NCI-H446 treated with DMSO at 0.1 percent for 48 hours (cell line): Measurements from ENCODE around the gene HECW1.
"Not testable (repeated sequence)": the region's sequence is repeated elsewhere in the genome, so short reads cannot be mapped to it uniquely, and the experiment has no call there.

Experiments
- DNase-seq: peaks from one replicate; lab custom pipeline; 2025; lab: John Stamatoyannopoulos, UW

The HECW1 gene

DNA sequence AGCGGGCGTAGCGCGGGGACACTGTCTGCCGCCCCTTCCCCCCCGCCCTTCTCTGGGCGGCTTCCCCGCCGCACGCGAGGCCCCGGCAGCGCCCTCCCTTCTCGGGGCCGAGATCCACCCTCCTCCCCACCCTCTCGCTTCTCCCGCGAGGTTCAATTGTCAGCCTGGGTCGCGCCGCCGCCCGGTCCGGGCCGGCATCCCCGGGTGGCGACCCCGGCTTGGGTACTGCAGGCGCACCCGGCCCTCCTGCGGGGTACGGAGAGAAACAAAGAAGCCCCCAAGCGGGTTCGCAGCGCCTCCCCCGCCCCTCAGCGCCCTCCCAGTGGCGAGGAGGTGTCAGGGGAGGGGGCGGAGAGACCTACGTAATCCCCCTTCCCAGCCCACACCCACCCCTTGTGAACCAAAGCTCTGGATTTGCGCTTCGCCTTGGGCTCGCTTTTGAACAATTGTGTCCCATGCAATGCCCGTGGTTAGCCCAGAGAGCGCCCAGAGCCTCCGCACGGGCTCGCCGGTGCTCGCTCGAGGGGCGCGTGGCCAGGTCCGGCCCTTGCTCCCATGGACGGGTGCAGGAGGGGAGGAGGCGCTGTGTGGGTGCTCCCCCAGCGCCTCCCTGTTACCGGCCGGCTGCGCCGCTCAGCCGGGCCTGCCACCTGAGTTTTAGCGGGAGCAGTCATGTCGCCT lies 634 bp downstream of the HECW1 start:
- no peak for DNase-seq

DNA sequence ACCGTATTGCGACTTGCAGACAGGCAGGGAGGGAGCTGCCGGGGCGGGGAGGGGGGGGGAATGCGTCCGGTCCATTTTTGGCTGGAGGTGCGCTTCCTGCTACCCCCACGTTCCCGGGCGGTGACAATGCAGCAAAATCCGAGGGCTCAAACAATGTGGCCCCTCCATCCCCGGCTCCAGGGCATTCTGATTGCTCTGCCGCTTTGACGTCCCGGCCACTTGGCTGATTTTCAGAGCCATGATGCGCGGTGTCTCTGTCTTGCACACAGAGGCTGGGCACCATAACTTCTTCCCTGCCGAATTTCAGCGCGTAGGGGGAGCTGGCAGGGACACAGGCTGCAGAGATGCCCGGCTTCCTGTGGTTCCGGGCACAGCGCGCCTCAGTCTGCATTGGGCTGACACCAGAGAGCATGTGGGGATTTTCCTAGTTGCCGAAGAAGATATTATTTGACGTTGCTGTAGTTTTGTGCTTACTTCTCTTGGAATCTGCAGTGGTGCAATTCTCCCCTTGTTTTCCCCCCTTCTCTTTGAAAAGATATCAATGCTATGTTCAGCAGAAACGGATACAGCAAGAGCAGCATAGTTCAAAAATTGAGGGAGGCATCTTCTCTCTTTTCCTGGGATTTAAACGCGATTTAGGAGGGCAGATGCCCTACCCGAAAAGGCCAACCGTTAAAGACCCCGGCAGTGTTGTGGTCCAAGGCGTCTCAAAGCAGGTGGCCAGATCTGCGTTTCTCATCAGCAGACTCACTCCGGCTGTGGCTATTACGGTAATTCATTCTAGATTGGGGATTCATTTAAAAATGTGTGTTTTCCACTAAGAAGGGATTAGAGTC lies 1.4 kb downstream of the HECW1 start:
- no peak for DNase-seq

GRCh38 chr7:43114458-43114780 lies 2.0 kb downstream of the HECW1 start:
- DNase-seq = no peak

GRCh38 chr7:43116451-43116850 lies 4.0 kb downstream of the HECW1 start:
- no peak for DNase-seq

GRCh38 chr7:43117095-43117494 lies 4.6 kb downstream of the HECW1 start:
- no peak for DNase-seq

DNA sequence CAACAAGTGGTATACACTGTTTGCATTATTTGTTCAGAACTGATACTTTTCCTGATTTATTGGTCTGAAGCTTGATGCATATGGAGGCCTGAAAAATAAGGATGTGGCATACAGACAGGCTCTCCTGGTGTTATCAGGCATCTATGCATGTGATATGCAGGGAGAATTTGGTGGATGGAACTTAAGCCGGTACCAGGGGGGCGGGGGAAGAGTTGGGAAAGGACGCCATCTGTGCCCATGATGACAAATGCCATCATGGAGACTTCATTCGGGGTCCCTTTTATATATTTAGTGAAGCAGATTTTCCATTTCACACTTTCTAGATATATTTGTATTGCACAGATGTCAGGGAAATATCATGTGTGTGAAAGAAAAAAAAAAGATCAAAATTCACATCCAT lies 5.4 kb downstream of the HECW1 start:
- DNase-seq = no peak

DNA sequence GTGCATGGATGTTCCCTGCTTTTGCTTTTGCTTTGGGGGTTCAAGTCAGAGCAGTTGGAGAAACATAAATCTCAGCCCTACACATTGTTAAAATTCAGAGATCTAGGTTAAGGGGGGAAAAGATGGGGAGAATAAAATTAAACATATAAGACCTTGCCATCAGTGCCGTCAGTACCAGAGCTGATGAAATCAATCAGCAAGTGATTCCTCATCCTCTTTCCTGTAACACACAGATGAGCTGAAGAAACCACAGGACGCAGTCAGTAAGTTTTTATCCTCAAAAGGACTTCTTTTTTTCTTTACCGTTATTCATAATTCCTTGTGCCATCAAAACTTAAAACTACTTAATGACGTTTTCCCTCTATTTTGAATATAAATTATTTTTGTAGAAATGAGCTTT lies 5.9 kb downstream of the HECW1 start:
- DNase-seq = no peak

GRCh38 chr7:43119371-43120075 lies 7.1 kb downstream of the HECW1 start:
- DNase-seq = no peak

DNA sequence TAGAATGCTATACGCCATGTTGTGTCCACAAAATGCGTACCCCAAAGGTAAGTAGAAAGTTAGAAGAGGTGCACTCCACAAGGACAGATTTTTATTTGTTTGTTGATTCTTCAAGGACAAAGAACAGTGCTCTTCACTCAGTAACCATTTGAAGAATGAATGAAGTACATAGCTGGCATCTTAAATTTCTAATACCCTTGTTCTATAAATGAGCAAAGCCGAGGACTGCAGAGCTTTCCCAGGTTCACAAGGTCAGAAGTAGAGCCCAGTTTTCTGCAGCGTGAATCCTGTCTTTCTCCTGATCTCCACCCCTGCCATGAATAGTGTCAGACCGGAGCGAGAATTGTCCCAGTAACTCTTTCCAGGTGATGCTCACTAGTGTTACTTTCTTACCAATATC lies 9.5 kb downstream of the HECW1 start:
- DNase-seq = no peak

GRCh38 chr7:43123457-43123856 lies 11.0 kb downstream of the HECW1 start:
- DNase-seq = no peak

DNA sequence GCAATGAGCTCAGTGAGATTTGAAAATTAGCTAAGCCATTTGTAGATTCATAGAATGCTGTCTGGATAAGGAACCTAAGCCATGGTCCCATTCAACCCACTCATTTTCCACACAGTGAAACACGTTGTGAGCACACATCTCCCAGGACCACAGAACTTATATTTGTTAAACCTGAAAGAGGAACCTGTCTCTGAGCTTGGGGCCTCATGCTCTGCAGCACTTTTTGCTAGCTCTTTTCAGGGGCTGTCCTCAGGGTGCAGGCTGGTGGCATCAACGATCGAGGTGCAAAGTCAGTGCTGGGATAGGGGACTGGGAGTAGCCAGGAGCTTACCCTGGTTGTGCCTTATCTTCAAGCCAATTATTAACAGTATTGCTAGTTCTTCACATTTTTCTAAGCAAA lies 11.9 kb downstream of the HECW1 start:
- no peak for DNase-seq

- DNase-seq = no peak
These were observed 17.9 kb downstream of the HECW1 start for GRCh38 chr7:43130347-43130746.

DNA sequence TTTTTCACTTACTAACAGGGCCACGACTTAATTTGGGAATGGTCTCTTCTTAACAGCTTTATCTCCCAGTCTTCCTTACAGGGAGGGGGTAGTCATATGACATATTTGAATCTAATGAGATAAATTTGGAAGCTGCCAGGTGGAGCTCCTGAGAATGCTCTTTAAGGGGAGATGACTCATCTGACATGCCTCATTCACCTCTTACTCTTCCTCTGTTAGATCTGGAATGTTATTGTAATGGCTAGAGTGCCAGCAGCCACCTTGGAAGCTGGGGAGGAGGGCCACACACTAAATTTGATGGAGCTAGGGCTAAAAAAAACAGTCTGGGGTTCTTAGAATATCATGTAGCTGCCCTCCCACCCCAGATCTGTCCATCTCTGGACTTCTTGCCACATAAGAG lies 22.7 kb downstream of the HECW1 start:
- DNase-seq = no peak

DNA sequence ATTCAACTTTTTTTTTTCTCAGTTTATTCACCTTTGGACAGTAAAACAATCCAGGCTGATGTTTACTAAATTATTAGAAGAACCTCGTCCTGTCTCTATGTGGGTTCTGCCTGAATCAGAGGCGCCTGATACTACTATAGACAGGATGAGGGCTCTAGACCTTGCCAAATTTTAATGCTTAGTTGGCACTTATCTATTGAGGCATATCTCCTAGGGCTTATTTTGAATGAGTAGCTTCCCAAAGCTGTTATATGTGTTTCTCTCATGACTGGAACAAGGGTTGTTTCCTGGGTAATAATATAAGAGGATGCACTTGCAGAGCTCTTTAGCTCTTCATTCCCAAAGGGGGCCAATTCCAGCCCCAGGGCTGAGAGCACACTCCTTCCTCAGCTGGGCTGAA lies 23.6 kb downstream of the HECW1 start:
- DNase-seq = no peak

GRCh38 chr7:43137121-43137744 lies 24.8 kb downstream of the HECW1 start:
- not testable (repeated sequence) for DNase-seq

GRCh38 chr7:43137811-43138210 lies 25.4 kb downstream of the HECW1 start:
- no peak for DNase-seq

DNA sequence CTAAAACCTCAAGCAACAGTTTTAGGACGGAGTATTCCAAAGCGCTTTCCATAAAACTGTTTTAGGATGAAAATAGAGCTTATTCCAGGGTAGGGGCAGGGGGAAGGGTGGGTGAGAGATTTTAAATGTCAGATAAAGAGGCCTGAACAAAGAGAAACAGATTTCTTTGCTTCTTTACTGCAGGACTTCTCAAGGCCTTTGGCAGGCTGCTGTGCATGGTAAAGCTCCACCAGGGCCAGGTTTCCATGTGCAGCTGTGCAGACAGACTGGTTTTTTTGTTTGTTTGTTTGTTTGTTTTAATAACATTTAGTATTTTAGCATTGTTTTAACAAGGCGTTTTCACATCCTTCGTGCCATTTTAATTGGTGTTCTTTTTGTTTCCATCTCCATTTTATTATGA lies 26.3 kb downstream of the HECW1 start:
- DNase-seq = no peak

DNA sequence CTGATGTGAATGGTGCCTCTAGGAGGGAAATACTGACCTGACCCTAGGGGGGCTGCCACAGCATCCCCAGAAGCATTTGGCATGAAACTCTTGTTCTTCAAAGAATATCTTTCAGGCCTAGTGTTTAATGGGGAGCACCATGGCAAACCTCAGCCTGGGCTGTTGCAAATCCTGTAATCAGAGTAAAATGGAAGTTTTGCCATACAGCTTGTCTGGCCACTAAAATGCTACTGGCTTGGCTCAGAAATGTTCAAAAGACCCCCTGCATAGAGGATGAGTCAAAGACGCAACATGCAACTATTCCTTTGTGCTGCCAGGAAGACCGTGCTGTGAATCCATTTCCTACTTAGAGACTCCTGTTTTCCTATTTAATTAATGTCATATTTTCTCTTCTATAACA lies 26.7 kb downstream of the HECW1 start:
- no peak for DNase-seq

DNA sequence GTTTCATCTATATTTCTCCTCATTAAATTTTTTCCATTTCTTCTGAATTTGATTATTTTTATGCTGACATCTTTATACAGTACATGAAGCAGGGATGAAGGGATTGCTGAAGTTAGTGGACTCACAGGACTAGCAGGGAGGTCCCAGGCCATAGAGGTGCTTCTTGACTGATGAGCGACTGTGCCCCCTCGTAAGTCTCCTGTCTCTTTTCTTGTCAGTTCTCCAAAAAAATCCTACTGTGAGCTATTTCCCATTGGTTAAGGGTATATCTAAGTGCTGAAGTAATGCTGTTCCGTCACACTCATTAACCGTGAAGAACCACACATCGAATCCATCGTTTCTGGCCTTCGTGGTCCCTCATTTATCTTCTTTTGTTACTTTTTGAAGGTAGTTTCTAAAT lies 27.7 kb downstream of the HECW1 start:
- DNase-seq = no peak

DNA sequence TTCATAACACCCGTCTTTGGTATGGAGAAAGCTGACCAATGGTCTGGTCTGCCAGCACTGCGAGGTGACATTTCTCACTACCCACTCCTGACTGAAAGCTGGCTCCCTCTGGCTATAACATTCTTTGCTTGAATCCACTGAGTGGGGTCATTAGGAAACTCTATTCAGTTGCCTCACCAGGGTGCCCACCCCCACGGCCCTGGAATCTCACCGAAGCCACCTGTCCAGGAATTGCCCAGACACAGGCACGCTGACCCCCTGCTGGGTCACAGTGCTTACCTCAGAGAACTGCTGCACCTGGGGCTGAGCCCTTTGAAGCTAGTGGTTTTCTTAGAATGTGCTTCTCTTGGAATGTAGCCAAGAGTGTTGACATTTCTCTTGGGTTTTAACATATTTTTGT lies 28.6 kb downstream of the HECW1 start:
- no peak for DNase-seq

GRCh38 chr7:43142703-43143102 lies 30.3 kb downstream of the HECW1 start:
- no peak for DNase-seq

- no peak for DNase-seq
These were observed 31.6 kb downstream of the HECW1 start for GRCh38 chr7:43143918-43144589.
